Sigmoid colon (tissue), 4 donors: ENCODE results near the gene NCKAP5.

Experiments used
- EP300 ChIP-seq, 4 donors: sonication (generic); formaldehyde crosslinking; IDR thresholded peaks; one replicate each; pipeline ENCODE4 v1.6.1; 2017; ENCODE audit warnings: antibody characterized with exemption in 4 of 4
- POLR2A ChIP-seq, 2 donors: fragments of 450-650 bp; IDR thresholded peaks; one replicate each; pipeline ENCODE4 v1.6.1; 2016; ENCODE audit warnings: antibody characterized with exemption in 2 of 2, mild to moderate bottlenecking in 2 of 2, moderate library complexity in 2 of 2
- POLR2AphosphoS5 ChIP-seq, 4 donors: sonication (generic); formaldehyde crosslinking; IDR thresholded peaks; one replicate each; pipeline ENCODE4 v1.6.1; 2017; ENCODE audit warnings: antibody characterized with exemption in 4 of 4
- TF ChIP-seq, protein P1 (sequence below), 4 experiments: fragments of 450-650 bp in 3 of 4; fragments of 200-600 bp in 1 of 4; IDR thresholded peaks; one replicate each; pipeline ENCODE4 v1.5.1; 2016 to 2019; ENCODE audit warnings: antibody characterized with exemption in 4 of 4, mild to moderate bottlenecking in 3 of 4, moderate library complexity in 2 of 4

DNA sequence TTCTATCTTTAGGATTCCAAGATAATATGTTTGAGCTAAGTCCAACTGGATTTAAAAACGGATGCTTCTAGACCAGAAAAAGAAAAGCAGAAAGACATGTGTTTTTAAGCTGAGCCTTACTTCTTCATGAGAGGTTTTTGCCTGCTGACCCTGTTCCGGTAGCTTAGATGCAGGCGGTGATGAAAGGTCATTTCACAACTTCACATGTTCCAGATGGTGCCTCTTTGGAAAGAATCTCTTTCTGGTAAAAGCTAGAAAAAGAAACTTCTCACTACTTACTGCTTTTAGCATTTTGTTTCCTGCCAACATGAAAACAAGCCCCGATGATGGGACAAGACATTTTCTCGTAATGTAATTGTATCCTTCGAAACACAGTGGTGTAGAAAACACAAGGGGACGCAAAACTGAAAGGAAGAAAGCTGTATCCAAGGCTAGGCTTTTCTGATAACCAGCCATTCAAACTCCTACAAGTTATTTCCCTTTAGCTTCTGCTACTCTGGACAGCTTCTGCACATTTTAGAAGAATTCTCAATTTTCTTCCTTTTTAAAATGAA lies 490.9 kb downstream of the NCKAP5 start:
- TF ChIP-seq, protein P1, sequence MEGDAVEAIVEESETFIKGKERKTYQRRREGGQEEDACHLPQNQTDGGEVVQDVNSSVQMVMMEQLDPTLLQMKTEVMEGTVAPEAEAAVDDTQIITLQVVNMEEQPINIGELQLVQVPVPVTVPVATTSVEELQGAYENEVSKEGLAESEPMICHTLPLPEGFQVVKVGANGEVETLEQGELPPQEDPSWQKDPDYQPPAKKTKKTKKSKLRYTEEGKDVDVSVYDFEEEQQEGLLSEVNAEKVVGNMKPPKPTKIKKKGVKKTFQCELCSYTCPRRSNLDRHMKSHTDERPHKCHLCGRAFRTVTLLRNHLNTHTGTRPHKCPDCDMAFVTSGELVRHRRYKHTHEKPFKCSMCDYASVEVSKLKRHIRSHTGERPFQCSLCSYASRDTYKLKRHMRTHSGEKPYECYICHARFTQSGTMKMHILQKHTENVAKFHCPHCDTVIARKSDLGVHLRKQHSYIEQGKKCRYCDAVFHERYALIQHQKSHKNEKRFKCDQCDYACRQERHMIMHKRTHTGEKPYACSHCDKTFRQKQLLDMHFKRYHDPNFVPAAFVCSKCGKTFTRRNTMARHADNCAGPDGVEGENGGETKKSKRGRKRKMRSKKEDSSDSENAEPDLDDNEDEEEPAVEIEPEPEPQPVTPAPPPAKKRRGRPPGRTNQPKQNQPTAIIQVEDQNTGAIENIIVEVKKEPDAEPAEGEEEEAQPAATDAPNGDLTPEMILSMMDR (IDR thresholded peaks at IDR 0.05): no peak
- TF ChIP-seq POLR2A (IDR thresholded peaks at IDR 0.05): no peak
- no peak for TF ChIP-seq EP300 (IDR thresholded peaks at IDR 0.05)
- TF ChIP-seq POLR2AphosphoS5 (IDR thresholded peaks at IDR 0.05): peak in 1 of 4 donors; percentile 39
